GM23248 (cell line): Measurements from ENCODE around the gene SPC24.

ENCODE experiments used
- EZH2 ChIP-seq: fragments of 200-600 bp; sonication (generic); IDR thresholded peaks from 2 replicates; pipeline ENCODE4 v1.6.1; 2018; ENCODE audit warnings: antibody characterized with exemption, mild to moderate bottlenecking; ENCODE audit not compliant: insufficient read depth, poor library complexity, severe bottlenecking
- EZH2phosphoT487 ChIP-seq: fragments of 200-600 bp; sonication (generic); IDR thresholded peaks from 2 replicates; pipeline ENCODE4 v1.6.1; 2018; ENCODE audit warnings: antibody characterized with exemption, moderate library complexity, mild to moderate bottlenecking, low read depth; ENCODE audit not compliant: insufficient read depth

DNA sequence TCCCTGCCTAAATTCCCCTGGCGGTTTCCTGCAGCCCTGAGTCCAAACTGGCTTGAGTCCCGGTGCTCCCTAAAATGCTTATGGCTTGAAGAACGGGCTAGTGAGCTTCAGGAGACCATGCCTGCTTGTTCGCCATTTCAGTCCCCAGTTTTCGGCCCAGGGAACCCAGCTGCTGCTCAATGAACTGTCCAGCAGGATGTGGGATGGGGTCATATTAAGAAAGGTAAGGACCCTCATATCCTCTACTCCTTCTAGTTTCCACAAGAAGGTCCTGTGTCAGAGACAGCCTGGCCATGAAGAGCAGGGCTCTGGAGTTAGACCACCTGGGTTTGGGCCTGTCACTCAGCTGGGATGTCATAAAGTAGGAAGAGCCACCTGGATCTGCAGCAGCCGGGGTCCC lies 17.0 kb upstream of the SPC24 start:
- no peak for TF ChIP-seq EZH2
- TF ChIP-seq EZH2phosphoT487: no peak
